Psoas muscle (tissue), 8 donors: ENCODE measurements around the gene RASA3. TPM values are rescaled to one million over a fixed set of nuclear protein-coding genes. Genes with fewer than 3 reads are reported as not detected.
A peak's percentile ranks its signal among the peaks of the same experiment; 100 is the strongest.

Source experiments
- ATAC-seq, 4 donors: fragments of 200-7000 bp; cut with Tn5 transposase; one replicate each; pipeline ENCODE4 v1.9.1; 2020; ENCODE audit warnings: moderate library complexity in 3 of 4, mild to moderate bottlenecking in 2 of 4
- DNase-seq, 2 donors: peaks; one replicate each; pipeline ENCODE4 v3.0.0-alpha.2; 2020
- H3K27ac ChIP-seq: fragments of 200-600 bp; one replicate; pipeline ENCODE4 v1.8.0; 2022
- H3K27me3 ChIP-seq, 3 donors: fragments of 200-600 bp in 1 of 3; one replicate each; pipeline versions ENCODE4 v1.6.1 to v1.8.0; 2013 to 2022; ENCODE audit warnings: low read length in 2 of 3, mild to moderate bottlenecking in 2 of 3, moderate library complexity in 1 of 3; ENCODE audit not compliant: insufficient read depth in 3 of 3
- H3K36me3 ChIP-seq, 2 donors: fragments of 200-600 bp in 1 of 2; one replicate each; pipeline versions ENCODE4 v1.6.1 to v1.8.0; 2013 to 2022; ENCODE audit warnings: low read depth in 1 of 2, mild to moderate bottlenecking in 1 of 2, moderate library complexity in 1 of 2; ENCODE audit not compliant: insufficient read depth in 1 of 2
- H3K4me1 ChIP-seq: fragments of 200-600 bp; one replicate; pipeline ENCODE4 v1.8.0; 2022
- H3K4me3 ChIP-seq: fragments of 200-600 bp; one replicate; pipeline ENCODE4 v1.8.0; 2022; ENCODE audit warnings: mild to moderate bottlenecking
- H3K9me3 ChIP-seq: fragments of 200-600 bp; one replicate; pipeline ENCODE4 v1.8.0; 2022
- WGBS, 3 donors: extraction: QIAGEN DNeasy Blood & Tissue Kit; methylation state at CpG; one replicate each; pipeline versions ENCODE4 v1.1.6 to v1.1.7; 2013; 5-methylcytosine and 5-hydroxymethylcytosine counted together
- intact Hi-C, 2 donors: fragments of 100-400 bp; cut with DNase I; formaldehyde crosslinking; loops; one replicate each; pipeline versions ENCODE4 v1.11.0 to v1.14.2; 2022
- polyA plus RNA-seq, 3 donors: library from polyadenylated mRNA; stranded (reverse); fragments of 200-250 nt; gene quantifications; one replicate each; pipeline ENCODE4 v1.2.3, GENCODE V29; 2013
- total RNA-seq, 4 donors: library from RNA; stranded (reverse); fragmentation: NEBNext Ultra II Directional in 2 of 4; extraction: Animal tissue kit (Norgen Biotek cat#: 25700) in 2 of 4; gene quantifications; one replicate each; pipeline versions ENCODE4 v1.2.1 to v1.2.4, GENCODE V29; 2021 to 2023
- TF ChIP-seq, protein P1 (sequence below): fragments of 200-600 bp; IDR thresholded peaks from one replicate; pipeline ENCODE4 v1.8.0; 2022; ENCODE audit warnings: antibody characterized with exemption
- donor health status: healthy with polysubstance abuse.
- donor health status: DM: no; HTN: no; CAD: no; lungs with moderate emphysema.
- donor health status: Bipolar disorder and iron deficiency.
- donor health status: healthy.
- donor health status: DM: yes; HTN: yes; CAD: no.
- donor health status: DM: no; HTN: no; CAD: no.
- donor health status: DM: no; HTN: no; CAD: no.
- donor health status: DM: yes; HTN: yes; CAD: no.

The RASA3 gene
- total and polyA plus RNA-seq, 7 donors, result 4.8 to 24.4 (median 13.1) TPM

DNA sequence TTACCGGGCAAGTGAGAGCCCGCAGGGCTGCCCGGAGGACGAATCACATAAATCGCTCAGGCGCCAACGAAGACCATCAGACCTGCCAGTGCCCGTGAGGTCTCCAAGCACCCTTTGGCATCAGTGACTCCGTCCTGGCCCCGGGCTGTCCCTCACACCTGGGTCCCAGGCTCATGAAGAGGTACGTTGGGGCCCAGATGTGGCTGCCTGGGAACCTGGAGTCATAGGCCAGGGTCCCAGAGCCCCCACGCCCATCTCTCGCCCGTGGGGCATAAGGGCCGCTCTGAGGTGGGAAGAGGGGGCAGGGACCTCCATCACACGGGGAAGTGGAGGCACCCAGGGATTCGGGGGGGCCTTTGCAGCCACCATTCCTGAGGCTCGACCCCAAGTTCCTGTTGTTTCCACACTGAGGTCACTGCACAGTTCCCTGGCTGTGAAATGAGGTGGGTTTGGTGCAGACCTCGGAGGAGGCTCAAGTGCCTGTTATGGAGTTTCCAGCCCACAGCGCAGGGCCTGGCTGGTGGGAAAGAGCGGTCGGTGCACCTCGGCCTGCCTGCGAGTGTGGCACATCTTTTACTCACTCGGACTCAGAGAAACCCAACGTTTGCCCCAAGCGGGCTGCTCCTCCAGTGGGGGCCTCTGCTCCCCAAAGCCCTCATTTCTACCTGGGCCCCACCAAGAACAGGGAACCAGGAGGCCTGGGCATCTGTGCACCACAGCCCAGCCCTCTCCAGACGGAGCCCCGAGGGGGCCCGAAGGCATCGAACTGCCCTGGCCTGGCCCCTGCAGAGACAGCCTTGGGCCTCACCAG, 122.6 kb downstream of the RASA3 start:
- DNase-seq (peak; percentile 10 to 33), ATAC-seq (no peak)
- intact Hi-C loops, result no loop called here
- WGBS, 3 donors, result 93 to 94% (median 94%) methylated on average over 31 of the region's 31 CpGs
- H3K27ac ChIP-seq, result no peak overlapping the region
- H3K4me1 ChIP-seq, result no peaks in the 10 kb centered on the region
- H3K4me3 ChIP-seq, result no peak overlapping the region
- no peaks in the 10 kb centered on the region for H3K9me3 ChIP-seq
- TF ChIP-seq, protein P1, sequence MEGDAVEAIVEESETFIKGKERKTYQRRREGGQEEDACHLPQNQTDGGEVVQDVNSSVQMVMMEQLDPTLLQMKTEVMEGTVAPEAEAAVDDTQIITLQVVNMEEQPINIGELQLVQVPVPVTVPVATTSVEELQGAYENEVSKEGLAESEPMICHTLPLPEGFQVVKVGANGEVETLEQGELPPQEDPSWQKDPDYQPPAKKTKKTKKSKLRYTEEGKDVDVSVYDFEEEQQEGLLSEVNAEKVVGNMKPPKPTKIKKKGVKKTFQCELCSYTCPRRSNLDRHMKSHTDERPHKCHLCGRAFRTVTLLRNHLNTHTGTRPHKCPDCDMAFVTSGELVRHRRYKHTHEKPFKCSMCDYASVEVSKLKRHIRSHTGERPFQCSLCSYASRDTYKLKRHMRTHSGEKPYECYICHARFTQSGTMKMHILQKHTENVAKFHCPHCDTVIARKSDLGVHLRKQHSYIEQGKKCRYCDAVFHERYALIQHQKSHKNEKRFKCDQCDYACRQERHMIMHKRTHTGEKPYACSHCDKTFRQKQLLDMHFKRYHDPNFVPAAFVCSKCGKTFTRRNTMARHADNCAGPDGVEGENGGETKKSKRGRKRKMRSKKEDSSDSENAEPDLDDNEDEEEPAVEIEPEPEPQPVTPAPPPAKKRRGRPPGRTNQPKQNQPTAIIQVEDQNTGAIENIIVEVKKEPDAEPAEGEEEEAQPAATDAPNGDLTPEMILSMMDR, result no peak
- H3K36me3 ChIP-seq, result peaks cover 0 to 45% of the 10 kb centered on the region in 2 donors
- H3K27me3 ChIP-seq, result no peaks in the 10 kb centered on the region

DNA sequence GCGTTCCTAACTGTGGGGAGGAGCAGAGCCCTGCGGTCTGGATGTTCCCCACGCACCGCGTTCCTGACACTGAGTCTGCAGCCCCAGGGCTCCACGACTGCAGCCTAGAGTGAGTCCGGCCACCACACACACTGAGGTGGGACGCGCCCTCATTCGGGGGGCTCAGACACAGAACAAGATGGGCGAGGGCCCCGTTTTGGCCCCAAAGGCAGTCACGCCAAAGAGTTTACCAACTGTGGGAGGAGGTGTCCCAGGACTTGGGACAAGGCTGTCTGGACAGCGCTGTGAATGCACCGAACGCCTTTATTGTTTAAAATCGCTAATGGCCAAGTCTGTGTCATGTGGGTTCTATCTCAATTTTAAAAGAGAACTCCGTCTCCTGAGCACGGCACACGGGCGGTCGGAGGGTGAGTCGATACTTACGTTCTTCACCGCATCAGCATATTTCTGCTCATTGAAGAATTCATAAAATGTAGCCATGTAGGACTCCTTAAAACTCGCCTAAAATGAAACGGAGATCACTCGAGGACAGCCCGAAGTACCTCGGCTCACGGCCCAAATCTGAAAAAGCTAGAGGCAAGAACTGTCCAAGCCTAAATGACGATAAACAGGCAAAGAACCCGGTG, 123.3 kb downstream of the RASA3 start:
- Histone ChIP-seq H3K9me3 (no peaks in the 10 kb centered on the region), H3K36me3 (peaks cover 0 to 38% of the 10 kb centered on the region in 2 donors), H3K4me3 (no peak overlapping the region), H3K27me3 (no peaks in the 10 kb centered on the region), H3K27ac (no peak overlapping the region), H3K4me1 (no peaks in the 10 kb centered on the region)
- TF ChIP-seq, protein P1, result no peak
- ATAC-seq (no peak), DNase-seq (peak in 1 of 2 donors; percentile 28)
- 88 to 94% (median 89%) methylated on average over 32 to 33 of the region's 33 CpGs for WGBS, 3 donors
- intact Hi-C loops, result no loop called here

DNA sequence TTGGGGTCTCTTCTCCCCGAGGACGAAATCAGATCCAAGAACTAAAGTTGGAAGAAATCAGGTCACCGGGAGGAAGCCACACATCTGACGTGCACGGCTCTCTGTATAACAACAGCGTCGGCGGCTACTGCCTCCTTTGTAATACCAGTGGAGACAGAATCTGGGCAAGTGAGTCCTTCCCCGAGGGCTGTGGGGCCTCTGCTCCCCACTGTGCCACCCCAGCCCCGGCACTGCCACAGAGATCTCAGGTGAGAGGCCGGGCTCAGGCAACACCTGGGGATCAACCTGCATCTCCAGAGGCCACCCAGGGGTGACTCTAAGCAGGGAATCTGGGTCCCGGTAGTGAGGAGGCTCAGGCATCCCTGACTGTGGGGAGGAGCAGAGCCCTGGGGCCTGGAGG, 124.9 kb downstream of the RASA3 start:
- TF ChIP-seq, protein P1, result no peak
- no peak overlapping the region for H3K27ac ChIP-seq
- peaks cover 0 to 43% of the 10 kb centered on the region in 2 donors for H3K36me3 ChIP-seq
- ATAC-seq (no peak), DNase-seq (peak in 1 of 2 donors; percentile 17)
- no peaks in the 10 kb centered on the region for H3K4me1 ChIP-seq
- no peaks in the 10 kb centered on the region for H3K9me3 ChIP-seq
- intact Hi-C loops, result no loop called here
- 89 to 93% (median 92%) methylated on average over 12 of the region's 12 CpGs for WGBS, 3 donors
- no peak overlapping the region for H3K4me3 ChIP-seq
- no peaks in the 10 kb centered on the region for H3K27me3 ChIP-seq

DNA sequence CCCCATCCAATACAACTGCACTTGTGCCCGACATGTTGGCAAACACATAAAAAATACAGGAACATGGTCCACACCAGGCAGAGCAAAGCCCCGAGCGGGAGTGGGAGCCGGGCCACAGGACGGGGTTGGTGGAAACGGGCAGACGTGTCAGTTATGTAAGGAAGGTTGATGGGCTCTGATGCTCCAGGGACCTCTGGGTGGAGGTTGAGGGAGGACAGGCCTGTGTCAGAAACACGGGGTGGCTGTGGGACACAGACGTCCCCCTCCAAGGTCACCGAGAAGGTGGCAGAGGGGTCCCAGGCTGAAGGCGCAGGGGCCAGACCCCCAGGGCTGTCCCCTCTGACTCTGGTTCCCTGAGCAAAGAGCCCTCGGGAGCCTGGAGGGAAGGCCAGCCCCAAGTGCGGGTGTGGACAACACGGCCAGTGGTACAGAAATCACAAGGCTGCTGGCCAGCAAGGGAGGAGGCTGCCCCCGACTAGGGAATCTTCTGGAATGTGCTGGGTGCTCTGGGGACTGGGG, 127.2 kb downstream of the RASA3 start:
- no peaks in the 10 kb centered on the region for H3K9me3 ChIP-seq
- peaks cover 0 to 34% of the 10 kb centered on the region in 2 donors for H3K36me3 ChIP-seq

More for the DNA sequence above, 127.2 kb downstream of the RASA3 start:
- H3K27ac ChIP-seq, result no peak overlapping the region
- WGBS, 3 donors, result 80 to 86% (median 82%) methylated on average over 15 of the region's 15 CpGs
- ATAC-seq (peak in 2 of 4 donors; percentile 19), DNase-seq (peak in 1 of 2 donors; percentile 44)
- TF ChIP-seq, protein P1, result no peak
- no peaks in the 10 kb centered on the region for H3K4me1 ChIP-seq
- intact Hi-C loops, result no loop called here
- no peak overlapping the region for H3K4me3 ChIP-seq
- H3K27me3 ChIP-seq, result no peaks in the 10 kb centered on the region
